HL-60 (cell line): ENCODE measurements around the gene RORC.

Experiments
- GABPA ChIP-seq: IDR thresholded peaks from 2 replicates; pipeline ENCODE4 v1.6.1; 2012; ENCODE audit warnings: low read depth
- POLR2AphosphoS5 ChIP-seq: IDR thresholded peaks from 2 replicates; pipeline ENCODE4 v1.6.1; 2012; ENCODE audit warnings: low read depth
- REST ChIP-seq: IDR thresholded peaks from 2 replicates; pipeline ENCODE4 v1.6.1; 2012; ENCODE audit warnings: low read depth; ENCODE audit not compliant: insufficient replicate concordance
- SPI1 ChIP-seq: IDR thresholded peaks from 2 replicates; pipeline ENCODE4 v1.6.1; 2012; ENCODE audit warnings: low read depth, mild to moderate bottlenecking, borderline replicate concordance
- TF ChIP-seq, protein P1 (sequence below): IDR thresholded peaks from one replicate; pipeline ENCODE4 v1.5.1; 2011; ENCODE audit warnings: low read length, control low read depth, inconsistent platforms; ENCODE audit not compliant: insufficient read depth

- TF ChIP-seq, protein P1, sequence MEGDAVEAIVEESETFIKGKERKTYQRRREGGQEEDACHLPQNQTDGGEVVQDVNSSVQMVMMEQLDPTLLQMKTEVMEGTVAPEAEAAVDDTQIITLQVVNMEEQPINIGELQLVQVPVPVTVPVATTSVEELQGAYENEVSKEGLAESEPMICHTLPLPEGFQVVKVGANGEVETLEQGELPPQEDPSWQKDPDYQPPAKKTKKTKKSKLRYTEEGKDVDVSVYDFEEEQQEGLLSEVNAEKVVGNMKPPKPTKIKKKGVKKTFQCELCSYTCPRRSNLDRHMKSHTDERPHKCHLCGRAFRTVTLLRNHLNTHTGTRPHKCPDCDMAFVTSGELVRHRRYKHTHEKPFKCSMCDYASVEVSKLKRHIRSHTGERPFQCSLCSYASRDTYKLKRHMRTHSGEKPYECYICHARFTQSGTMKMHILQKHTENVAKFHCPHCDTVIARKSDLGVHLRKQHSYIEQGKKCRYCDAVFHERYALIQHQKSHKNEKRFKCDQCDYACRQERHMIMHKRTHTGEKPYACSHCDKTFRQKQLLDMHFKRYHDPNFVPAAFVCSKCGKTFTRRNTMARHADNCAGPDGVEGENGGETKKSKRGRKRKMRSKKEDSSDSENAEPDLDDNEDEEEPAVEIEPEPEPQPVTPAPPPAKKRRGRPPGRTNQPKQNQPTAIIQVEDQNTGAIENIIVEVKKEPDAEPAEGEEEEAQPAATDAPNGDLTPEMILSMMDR: no peak
- TF ChIP-seq REST (no peak), POLR2AphosphoS5 (no peak), GABPA (no peak), SPI1 (no peak)
These were observed 57.2 kb downstream of the RORC start for GRCh38 chr1:151774256-151774922.
